NCI-H1436 (cell line): ENCODE measurements around the gene FAM50B.

Experiments
- DNase-seq: peaks from one replicate; lab custom pipeline; 2025; lab: John Stamatoyannopoulos, UW

FAM50B gene

DNA sequence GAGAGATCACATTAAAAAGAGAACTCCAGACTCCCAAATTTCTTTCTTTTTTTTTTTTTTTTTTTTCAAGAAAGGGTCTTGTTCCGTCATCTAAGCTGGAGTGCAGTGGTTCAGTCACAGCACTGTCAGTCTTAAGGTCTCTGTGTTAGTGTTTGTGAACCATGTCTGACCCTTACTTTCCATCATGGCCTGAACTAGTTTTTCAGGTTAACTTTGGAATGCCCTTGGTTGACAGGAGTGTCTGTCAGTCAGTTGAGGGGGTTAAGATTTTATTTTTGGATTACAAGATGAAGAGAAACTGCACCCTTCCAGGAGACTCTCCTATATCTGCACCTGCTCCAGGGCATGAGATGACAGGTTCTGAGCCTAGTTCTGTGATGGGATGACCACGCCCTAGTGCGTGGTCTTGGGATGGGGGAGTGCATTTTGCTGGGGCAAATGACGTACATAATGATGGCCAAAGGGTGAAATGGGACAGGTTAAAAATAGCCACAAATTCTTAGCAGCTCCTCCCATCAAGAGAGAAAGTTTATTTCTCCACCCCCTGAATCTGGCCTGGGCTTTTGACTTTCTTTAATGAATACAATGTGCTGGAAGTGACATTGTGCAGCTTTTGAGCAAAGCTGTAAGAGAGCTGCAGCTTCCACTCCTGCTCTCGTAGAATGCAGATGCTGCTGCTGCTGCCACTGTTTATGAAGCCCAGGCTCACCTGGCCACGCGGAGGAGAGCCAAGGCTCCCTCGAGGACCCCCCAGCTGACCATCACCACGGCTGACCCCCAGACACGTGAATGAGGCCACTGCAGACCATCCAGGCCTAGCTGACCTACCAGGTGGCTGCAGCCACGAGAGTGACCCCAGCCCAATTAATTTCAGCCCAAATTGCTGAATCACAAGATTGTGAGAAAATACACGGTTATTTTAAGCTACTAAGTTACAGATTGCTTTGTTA, 29.7 kb upstream of the FAM50B start:
- DNase-seq, result no peak

DNA sequence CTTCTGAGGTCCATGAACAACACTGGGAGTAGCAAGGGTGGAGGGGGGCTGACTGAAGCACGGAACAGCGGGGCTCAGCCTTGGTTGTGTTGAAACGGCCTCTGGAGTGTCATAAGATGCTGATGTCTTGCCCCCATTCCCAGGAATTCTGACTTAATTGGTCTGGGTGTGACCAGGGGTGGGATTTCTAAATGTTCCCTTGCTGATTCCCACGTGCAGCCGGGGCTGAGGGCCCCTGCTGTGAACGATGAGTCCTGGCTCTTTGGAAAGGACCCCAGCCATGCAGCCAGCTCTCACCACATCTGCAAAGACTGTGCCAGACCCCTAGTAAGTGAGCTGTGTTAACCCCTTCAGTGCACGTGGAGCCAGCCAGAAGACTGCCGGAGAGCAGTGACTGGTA, 28.6 kb upstream of the FAM50B start:
- no peak for DNase-seq

DNA sequence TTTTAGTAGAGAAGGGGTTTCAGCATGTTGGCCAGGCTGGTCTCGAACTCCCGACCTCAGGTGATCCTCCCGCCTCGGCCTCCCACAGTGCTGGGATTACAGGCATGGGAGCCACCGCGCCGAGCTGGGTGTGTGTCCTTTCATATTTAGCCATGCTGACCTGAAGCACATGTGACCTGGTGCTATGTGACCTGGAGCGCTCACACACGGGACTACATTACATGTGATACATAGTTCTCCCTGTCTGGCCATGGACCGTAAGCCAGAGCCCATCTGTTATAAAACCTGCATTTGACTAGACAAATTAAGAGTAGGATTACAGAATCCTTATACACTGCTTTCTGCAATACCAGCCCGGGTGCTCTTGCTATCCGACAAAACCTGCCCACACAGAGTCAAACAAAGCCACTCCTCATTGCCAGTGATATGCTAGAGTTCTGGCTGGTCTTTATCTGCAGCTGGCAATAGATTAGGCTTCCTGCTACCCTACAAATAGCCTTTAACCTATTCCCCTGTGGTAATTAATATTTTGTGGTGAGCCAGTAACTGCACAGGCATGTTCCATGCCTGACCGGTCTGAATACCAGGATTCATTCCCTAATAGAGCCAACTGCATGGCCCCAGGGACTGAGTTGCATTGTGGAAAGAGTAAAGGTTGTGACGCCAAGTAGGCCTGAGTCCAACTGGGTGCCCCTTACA, 26.3 kb upstream of the FAM50B start:
- no peak for DNase-seq

DNA sequence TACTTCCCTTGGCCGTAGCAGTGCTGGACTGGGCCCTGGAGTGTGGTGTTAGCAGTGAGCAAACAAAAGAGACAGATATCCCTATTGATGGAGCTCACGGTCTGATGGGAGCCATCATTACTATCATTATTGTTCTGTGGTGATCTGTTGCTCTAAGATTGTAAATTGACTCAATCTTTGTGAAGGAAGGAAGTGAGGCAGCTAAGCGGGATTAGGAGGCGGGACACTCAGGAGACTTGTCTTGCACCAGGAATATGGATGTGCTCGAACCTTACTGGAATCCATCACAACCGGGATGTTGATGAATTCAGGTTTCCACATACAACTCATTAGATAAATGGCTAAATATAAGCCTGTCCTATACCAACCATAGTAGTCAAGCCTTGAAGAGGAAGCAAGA, 25.5 kb upstream of the FAM50B start:
- no peak for DNase-seq

DNA sequence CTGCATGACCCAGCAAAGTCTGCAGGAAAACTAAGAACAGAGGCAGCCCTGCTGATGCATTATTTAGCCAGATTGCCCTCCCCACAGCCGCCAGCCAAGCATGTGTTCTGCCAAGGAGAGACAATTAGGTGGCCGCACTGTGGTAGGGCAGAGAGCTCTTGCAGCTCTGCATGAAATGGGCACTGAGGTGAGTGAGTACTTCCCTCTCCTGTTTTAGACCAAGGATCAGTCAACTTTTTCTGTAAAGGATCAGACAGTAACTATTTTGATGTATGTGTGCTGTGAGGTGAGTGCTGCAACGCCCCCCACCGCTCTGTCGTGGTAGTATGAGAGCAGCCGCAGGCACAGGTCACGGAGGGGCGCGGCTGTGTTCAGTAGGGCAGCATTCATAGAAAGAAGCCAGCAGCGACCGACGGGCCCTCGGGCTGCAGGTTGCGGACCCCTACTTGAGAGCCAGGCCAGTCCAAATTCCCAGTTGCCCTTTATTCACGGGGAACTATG, 23.8 kb upstream of the FAM50B start:
- DNase-seq, result no peak

DNA sequence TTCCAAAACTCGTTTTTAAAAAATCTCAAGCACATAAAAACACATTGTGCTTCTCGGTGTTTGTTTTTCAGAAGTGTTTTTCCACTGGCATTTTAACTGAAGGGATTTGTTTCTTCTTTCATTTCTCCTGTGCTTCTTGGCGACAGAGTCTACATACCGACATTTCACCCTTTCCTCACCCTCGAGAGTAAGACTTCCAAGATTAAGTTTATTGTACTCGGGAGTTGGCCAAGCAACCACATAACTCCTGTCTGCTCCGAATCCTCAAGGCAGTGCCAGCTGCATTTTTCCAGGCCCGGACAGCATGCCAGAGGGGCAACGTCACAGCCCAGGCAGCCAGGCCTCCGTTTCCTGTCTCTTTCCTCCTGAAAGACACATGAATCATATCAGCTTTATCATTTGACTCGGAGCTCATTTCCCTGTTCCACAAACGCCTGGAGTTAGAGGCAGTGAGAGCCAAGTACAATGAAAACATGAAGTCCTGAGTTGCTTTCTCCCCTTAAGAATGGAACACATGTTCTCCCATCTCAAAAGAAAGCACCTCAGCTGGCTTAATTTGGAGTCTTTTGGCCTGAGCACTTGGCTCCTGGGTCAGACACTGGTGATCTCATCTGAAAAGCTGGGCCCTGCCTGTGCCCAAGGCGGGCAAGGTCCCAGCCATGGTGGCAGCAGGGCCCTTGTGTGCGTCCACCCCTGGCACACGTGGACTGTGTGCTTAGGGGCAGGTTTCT, 23.2 kb upstream of the FAM50B start:
- no peak for DNase-seq

DNA sequence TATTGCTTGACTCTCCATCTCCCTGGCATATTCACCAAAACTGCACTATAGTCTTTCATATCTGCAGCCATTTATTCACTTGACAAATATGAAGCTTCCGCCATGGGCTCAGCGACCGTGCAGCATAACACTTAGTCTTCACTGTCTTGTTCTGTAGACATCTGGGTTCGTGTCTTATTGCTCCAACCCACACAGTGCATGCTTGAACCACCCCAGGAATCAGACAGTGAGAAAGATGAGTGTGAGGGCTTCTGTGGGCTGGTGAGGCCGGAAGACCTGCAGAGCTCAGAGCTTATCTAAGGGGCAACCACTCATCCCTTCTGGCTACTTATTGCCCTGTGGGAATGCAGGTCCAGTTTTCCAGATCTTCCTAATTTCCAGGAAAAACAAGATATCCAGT, 19.9 kb upstream of the FAM50B start:
- no peak for DNase-seq

DNA sequence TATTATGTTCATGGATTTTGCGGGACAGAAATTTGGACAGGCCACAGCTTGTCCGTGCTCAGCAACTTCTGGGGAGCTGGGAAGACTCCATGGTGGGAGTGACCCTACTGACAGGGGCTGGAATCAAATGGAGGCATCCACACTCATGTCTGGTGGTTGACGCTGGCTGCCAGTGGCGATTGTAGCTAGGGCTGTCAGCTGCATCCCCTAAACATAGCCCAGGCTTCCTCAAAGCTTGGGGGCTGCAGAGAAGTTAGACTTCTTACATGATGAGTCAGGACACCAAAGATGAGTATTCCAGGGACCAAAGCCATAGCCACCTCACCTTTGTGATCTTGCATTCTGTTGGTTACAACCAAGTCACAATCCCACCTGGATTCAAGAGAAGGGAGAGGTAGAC, 18.4 kb upstream of the FAM50B start:
- DNase-seq, result no peak

DNA sequence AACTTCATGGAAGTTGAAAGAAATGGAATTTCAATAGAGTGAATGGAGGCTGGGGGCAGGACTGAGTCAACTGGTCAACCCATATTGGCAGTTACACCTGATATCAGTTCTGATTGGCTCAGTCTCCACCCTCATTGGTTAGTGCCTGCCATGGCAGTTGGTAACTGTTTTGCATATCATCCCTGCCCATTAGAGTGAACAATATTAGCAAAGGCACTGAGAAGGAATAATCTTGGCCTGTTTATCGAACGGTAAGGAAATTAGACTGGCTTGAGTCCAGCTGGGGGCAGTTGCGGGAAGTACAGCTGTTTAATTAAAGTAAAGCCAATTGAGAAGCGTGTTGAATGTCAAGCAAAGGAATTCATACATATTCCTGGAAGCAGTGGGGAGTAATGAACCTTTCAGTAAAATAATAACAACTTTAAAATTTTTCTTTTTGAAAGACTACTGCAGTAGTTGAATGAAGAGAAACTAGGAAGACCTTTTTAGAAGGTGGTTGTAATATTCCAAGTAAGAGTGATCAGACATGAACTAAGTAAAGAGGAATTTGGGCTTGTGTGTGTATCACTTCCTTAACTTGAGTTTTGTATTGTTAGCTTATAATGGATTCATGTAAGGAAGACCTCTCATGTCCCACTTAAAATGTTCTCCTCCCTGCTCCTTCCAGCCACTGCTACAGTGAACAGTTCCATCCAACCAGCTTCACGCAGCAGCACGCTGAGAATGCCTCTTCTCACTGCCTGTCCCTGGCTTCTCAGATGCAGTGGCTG, 17.2 kb upstream of the FAM50B start:
- no peak for DNase-seq

DNA sequence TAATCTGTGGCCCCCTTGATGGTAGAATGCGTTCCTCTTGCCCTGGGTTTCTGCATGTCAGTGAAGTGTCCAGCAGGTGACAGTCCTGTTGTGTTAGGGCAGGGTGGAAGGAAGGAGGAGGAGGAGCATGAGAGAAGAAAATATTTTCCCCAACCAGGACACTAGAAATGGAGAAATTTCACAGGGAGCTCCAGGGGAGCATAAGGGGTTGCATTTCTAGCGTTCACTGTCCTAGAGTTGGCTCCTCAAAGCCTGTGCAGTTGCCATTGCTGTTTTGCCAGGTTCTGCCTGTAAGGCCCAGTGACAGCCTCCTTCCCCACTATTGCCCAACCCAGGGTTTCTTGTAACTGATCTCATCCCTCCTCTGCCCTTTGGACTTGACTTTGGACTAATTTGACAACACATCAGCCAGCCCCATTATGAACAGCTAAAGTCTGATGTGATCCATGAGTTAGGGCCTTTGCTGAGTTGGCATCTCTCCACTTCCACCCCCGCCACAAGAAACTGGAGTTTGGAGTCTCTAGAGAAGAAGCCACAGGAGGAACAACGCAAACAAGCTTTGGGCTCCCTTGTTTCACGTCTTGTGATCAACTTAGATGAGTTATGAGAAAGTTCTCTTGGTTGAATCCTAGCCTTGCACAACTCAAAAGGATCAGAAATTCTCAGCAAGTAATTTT, 14.0 kb upstream of the FAM50B start:
- DNase-seq, result no peak

DNA sequence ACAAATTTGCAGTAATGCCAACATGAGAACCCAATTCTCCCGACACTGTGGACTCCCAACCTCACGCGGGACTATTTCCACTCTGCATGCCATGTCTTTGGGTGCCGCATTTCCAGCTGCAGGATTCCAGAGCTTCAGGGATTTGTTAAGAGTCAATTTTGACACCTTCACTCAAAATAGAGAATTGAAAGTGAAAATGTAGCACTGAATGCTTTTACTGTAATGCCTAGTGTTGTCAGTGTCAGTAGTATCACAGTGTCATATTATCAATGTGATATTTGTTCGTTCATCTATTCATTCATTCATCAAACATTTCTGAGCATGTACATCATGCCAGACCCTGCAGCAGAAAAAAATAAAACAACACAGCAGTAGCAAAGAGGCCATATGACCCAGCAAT, 13.4 kb upstream of the FAM50B start:
- no peak for DNase-seq

DNA sequence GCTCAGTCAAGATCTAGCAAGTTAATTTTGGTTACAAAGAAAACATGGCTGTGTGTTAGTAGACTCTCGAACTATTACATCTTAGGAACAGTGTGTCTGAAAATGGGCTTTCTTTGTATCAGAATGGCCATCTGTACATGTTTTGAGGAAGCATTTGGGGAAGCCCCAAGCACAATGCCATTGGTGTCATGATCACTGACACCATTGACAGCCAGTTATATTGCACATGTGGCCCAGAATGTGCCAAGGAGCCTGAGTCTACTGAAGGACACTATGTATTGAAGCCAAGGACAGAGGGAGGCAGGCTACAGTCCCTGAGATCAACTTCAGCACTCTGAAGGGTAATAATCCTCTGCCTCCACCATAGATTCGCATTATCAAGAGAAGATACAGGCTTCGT, 12.6 kb upstream of the FAM50B start:
- no peak for DNase-seq

DNA sequence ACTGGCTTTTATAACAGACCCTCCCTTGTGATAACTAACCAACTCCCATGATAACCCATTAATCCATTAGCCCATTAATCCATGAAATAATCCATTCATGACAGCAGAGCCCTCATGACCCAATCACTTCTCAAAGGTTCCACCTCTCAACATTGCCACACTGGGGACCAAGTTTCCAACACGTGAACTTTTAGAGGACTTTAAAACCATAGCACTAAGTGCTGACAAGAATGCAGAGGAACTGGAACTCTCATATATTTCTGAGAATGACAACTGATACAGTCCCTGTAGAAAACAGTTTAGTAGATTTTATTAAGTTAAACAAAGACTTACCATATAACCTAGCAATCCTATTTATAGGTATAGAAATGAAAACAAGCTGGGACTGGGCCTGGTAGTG, 11.4 kb upstream of the FAM50B start:
- no peak for DNase-seq

DNA sequence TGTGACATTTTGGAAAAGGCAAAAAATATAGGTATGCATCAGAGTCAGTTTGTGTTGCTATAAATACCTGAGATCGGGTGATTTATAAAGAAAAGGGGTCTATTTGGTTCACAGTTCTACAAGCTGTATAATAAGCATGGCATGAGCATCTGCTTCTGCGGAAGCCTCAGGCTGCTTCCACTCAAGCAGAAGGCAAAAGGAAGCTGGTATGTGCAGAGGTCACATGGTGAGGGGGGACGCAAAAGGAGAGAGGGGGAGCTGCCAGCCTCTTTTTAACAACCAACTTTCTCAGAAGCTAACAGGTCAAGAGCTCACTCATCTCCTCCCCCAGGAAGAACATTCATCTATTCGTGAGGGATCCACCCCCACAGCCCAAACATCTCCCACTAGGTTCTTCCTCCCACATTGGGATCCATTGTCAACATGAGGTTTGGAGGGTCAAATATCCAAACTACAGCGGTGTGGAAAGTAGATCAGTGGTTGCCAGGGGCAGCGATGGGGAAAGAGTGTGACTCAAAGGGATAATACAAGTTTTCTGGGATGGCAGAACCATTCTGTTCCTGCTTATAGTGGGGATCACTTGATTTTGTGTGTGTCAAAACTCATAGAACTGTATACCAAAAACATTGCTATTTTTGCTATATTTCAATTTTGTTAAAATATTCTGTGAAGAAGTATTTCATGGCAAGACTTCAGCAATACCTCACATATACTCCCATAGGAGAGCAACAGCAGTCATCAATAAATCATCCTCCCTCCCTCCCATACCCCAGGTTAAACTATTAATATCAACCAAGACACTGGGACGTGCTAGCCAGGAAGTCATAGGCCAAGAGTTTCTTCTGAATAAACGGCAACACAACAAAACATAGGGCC, 9.9 kb upstream of the FAM50B start:
- no peak for DNase-seq

DNA sequence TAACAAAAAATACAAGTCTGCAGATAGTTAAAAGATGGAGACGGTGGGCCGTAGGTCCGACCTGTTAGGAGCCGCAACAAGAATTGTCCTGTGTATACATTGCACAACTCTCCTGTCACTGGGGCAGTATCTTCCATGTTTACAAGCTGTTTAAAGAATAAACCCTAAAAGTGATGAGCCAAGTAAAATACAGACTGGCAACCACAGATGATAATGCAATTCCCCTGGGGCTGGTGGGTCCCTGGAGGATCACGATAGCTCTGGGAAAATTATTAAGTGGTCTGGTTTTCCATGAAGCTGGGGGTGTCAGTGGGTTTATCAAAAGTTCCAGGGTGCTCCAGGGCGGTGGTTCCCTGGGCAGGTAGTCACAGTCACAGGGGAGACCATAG, 8.1 kb upstream of the FAM50B start:
- no peak for DNase-seq

DNA sequence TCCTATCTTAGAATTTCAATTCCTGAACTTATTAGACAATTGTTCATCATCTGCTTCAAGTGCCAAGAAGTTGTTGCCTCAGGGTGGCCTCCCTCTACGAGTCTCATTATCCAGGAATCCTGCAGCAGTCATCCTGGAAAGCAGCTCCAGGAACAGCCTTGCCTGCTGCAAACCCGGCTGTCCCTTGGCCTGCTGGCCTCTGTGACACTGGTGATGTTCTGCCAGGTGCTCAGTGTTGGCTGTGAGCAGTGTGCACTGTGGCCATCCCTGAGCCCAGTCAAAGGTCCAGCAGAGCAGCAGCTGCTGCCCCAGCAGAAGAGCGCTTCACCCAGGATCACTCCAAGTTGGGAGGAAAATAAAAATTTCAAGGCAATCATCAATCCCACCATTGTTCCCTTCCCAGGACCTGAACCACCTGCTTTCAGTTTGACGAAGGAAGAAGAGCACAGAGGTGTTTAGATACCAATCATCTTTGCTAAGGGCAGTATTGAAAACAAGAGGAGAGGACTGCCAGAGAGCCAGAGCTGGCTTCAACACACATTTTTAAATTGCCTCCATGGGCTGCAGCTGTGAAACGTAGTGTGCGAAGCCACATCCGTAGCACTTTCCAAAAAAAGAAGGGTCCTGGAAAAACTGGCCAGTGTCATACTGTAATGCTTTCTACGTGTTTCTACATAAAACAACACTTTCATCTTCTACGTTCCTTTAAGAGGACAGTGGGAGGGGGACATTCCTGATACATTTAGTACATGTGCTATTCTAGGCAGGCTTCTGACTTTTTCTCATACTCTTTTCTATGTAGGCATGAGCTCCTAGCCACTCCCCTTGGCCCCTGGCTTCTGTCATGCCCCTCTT, 7.2 kb upstream of the FAM50B start:
- no peak for DNase-seq

DNA sequence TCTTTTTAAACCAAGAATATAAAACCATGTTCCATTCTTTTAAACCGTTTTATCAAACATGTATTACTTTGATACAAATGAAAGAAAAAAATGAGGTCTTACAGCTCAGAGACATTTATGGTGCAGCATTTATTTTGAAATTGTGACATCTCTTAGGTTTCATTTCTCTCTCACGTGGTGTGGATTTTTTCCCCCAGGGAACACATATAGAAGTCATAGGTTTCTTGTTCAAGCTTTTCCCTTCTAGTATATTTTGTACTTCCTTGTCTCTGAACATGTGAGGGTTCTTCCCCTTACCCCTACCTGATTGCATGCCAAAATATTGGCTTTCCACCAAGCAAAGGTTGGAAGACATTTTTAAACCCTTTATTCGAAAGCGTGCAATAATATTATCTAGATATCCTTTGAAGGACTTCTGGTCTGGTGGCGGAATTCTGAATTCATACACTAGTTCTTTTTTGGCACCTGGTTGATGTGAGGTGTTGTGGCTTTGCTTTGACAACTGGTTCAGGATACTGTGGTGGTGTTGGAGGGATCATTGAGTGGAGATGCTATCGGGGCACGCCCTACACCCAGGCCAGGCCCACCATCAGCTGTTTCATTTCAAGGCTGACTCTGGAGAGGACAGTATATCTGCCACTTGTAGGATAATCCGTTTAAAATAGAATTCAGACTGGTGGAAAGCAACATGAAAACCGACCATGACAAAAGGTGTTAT, 5.6 kb upstream of the FAM50B start:
- no peak for DNase-seq

DNA sequence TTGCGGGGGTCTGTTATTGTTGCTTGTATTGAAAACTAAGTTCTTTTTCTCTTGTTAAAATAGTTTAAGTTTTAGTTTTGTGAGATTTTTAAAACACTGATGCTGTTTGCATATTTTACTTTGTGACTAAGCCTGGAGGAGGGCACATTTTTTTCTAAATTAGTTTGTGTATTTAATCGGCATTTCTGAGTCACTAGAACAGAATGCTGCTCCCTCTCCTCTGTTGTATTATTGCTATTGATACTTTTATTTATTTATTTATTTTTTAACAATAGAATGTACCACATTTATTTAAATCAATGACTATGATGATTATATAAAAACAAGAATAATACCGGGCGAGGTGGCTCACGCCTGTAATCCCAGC, 5.1 kb upstream of the FAM50B start:
- no peak for DNase-seq

DNA sequence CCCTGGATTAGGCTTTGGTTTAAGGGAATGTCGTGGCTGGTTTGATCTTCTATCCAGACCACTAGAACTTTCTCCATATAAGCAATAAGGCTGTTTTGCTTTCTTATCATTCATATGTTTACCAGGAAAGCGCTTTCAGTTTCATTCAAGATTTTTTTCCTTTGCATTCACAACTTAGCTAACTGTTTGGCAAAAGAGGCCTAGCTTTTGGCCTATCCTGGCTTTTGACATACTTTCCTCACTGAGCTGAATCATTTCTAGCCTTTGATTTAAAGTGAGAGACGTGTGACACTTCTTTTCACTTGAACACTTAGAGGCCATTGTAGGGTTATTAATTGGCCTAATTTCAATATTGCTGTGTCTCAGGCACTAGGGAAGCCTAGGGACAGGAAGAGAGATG, 1.7 kb upstream of the FAM50B start:
- no peak for DNase-seq
